Aorta (tissue), 5 donors: ENCODE measurements around the gene DFFB. TPM values are rescaled to one million over a fixed set of nuclear protein-coding genes. Genes with fewer than 3 reads are reported as not detected.
"Not testable (repeated sequence)": the region's sequence is repeated elsewhere in the genome, so short reads cannot be mapped to it uniquely, and the experiment has no call there.

Source experiments
- ATAC-seq: fragments of 200-7000 bp; cut with Tn5 transposase; one replicate; pipeline ENCODE4 v1.9.1; 2022; ENCODE audit warnings: moderate library complexity; ENCODE audit not compliant: low FRiP score
- DNase-seq, 2 donors: peaks; one replicate each; pipeline ENCODE4 v3.0.0-alpha.2; 2020
- H3K27ac ChIP-seq, 2 donors: one replicate each; pipeline ENCODE4 v1.5.1; 2013; ENCODE audit warnings: low read length in 2 of 2, mild to moderate bottlenecking in 2 of 2, moderate library complexity in 2 of 2, control low read depth in 1 of 2, inconsistent platforms in 1 of 2, low read depth in 1 of 2
- H3K27me3 ChIP-seq, 2 donors: one replicate each; pipeline ENCODE4 v1.6.1; 2013; ENCODE audit warnings: control low read depth in 1 of 2, low read length in 1 of 2, mild to moderate bottlenecking in 1 of 2, moderate library complexity in 1 of 2; ENCODE audit not compliant: insufficient read depth in 2 of 2, control insufficient read depth in 1 of 2
- H3K36me3 ChIP-seq, 2 donors: one replicate each; pipeline ENCODE4 v1.6.1; 2013; ENCODE audit warnings: control low read depth in 1 of 2, low read length in 1 of 2, mild to moderate bottlenecking in 1 of 2; ENCODE audit not compliant: insufficient read depth in 2 of 2, control insufficient read depth in 1 of 2
- H3K4me1 ChIP-seq, 2 donors: one replicate each; pipeline ENCODE4 v1.6.1; 2013; ENCODE audit warnings: low read length in 2 of 2, control low read depth in 1 of 2, mild to moderate bottlenecking in 1 of 2, moderate library complexity in 1 of 2; ENCODE audit not compliant: insufficient read depth in 2 of 2, control insufficient read depth in 1 of 2
- H3K4me3 ChIP-seq, 2 donors: one replicate each; pipeline ENCODE4 v1.5.1; 2013; ENCODE audit warnings: low read length in 2 of 2, control low read depth in 1 of 2, mild to moderate bottlenecking in 1 of 2
- H3K9me3 ChIP-seq: one replicate; pipeline ENCODE4 v1.6.1; 2013; ENCODE audit warnings: mild to moderate bottlenecking, low read length; ENCODE audit not compliant: control insufficient read depth
- WGBS, 2 donors: extraction: QIAGEN DNeasy Blood & Tissue Kit; methylation state at CpG; one replicate each; pipeline ENCODE4 v1.1.7; 2013; 5-methylcytosine and 5-hydroxymethylcytosine counted together
- intact Hi-C, 2 donors: fragments of 100-400 bp; cut with DNase I; formaldehyde crosslinking; loops; one replicate each; pipeline versions ENCODE4 v1.14.2 to v1.15.0; 2022
- long read RNA-seq, 2 donors: library from polyadenylated mRNA; unstranded; transcript quantifications; one replicate each; pipeline ENCODE4 v2.0.0, GENCODE V29; 2020 to 2021
- polyA plus RNA-seq, 2 donors: library from polyadenylated mRNA; stranded (reverse); fragments of 200-250 nt; gene quantifications; one replicate each; pipeline ENCODE4 v1.2.3, GENCODE V29; 2013
- total RNA-seq, 2 donors: library from RNA; stranded (reverse); fragmentation: NEBNext Ultra II Directional; extraction: Animal tissue kit (Norgen Biotek cat#: 25700); gene quantifications; one replicate each; pipeline ENCODE4 v1.2.1, GENCODE V29; 2021
- donor health status: healthy with polysubstance abuse.
- donor health status: Bipolar disorder and iron deficiency.
- donor health status: DM: no; HTN: no; CAD: no.
- donor health status: DM: no; HTN: no; CAD: no.
- donor health status: DM: yes; HTN: yes; CAD: no.

DFFB gene
- total RNA-seq (10 to 100 TPM in 1 of 2 donors, 1 to 10 TPM in 1; 5.7 to 10.2 TPM), polyA plus RNA-seq (1 to 10 TPM; 4.3 to 8.1 TPM)
- long read RNA-seq, donor 1, partial matches to known transcripts, result 5 of 6 reads
- long read RNA-seq, donor 1, other reads (novel, unspliced or antisense), result 0 of 6 reads
- long read RNA-seq, donor 2, partial matches to known transcripts, result 1 of 2 reads
- long read RNA-seq, donor 2, other reads (novel, unspliced or antisense), result 0 of 2 reads

- Histone ChIP-seq H3K9me3 (no peaks in the 10 kb centered on the region), H3K27me3 (no peaks in the 10 kb centered on the region), H3K27ac (peak within 1 kb of the TSS in 1 of 2 donors; percentile 20), H3K36me3 (no peaks in the 10 kb centered on the region), H3K4me3 (peak within 1 kb of the TSS; percentile 31 to 80), H3K4me1 (no peaks in the 10 kb centered on the region)
- ATAC-seq (peak; percentile 95), DNase-seq (peak; percentile 89 to 95)
- WGBS, 2 donors, result 0 to 1% methylated on average over 68 to 73 of the region's 73 CpGs
- intact Hi-C loops, result no loop called here
Measured at GRCh38 chr1:3856923-3857790, at the start of gene DFFB, which contains the start of gene CEP104. Gene DFFB, plus strand, starts transcription at chr1:3857476. Its CDS starts 128 bp downstream, at chr1:3857604. Gene CEP104, minus strand, starts transcription at chr1:3857211. Its CDS starts 4,804 bp downstream, at chr1:3852407.

- Histone ChIP-seq H3K4me1 (no peaks in the 10 kb centered on the region), H3K4me3 (no peak overlapping the region), H3K27me3 (no peaks in the 10 kb centered on the region), H3K27ac (no peak overlapping the region), H3K36me3 (no peaks in the 10 kb centered on the region), H3K9me3 (no peaks in the 10 kb centered on the region)
- DNase-seq (peak; percentile 9 to 12), ATAC-seq (no peak)
- 77 to 85% methylated on average over 5 of the region's 5 CpGs for WGBS, 2 donors
- intact Hi-C loops, result no loop called here
Measured at GRCh38 chr1:3807769-3808168, 49.5 kb upstream of the DFFB start.

- no peaks in the 10 kb centered on the region for H3K4me1 ChIP-seq
- H3K27ac ChIP-seq, result no peak overlapping the region
- WGBS, 2 donors, result 62 to 73% methylated on average over 7 of the region's 7 CpGs
- no peaks in the 10 kb centered on the region for H3K27me3 ChIP-seq
- no peaks in the 10 kb centered on the region for H3K9me3 ChIP-seq
- DNase-seq (peak in 1 of 2 donors; percentile 43), ATAC-seq (no peak)
- intact Hi-C loops, result no loop called here
- peaks cover 0 to 2% of the 10 kb centered on the region in 2 donors for H3K36me3 ChIP-seq
- no peak overlapping the region for H3K4me3 ChIP-seq
Measured at GRCh38 chr1:3809680-3810079, 47.6 kb upstream of the DFFB start.

- 78 to 80% methylated on average over 9 of the region's 9 CpGs for WGBS, 2 donors
- H3K27me3 ChIP-seq, H3K9me3 ChIP-seq, H3K27ac ChIP-seq, intact Hi-C loops, H3K4me3 ChIP-seq, H3K4me1 ChIP-seq, ATAC-seq, H3K36me3 ChIP-seq: not testable (repeated sequence)
- DNase-seq, result peak; percentile 9 to 23
Measured at GRCh38 chr1:3810149-3810761, 47.0 kb upstream of the DFFB start.

- Histone ChIP-seq H3K4me1 (no peaks in the 10 kb centered on the region), H3K27me3 (no peaks in the 10 kb centered on the region), H3K9me3 (no peaks in the 10 kb centered on the region), H3K4me3 (no peak overlapping the region), H3K27ac (no peak overlapping the region), H3K36me3 (peaks cover 0 to 3% of the 10 kb centered on the region in 2 donors)
- no peak for DNase-seq
- ATAC-seq, result no peak
- intact Hi-C loops, result no loop called here
- 37 to 47% methylated on average over 2 of the region's 2 CpGs for WGBS, 2 donors
Measured at GRCh38 chr1:3811595-3811911, 45.7 kb upstream of the DFFB start.

- 95 to 100% methylated on average over 2 of the region's 2 CpGs for WGBS, 2 donors
- Histone ChIP-seq H3K36me3 (peaks cover 0 to 3% of the 10 kb centered on the region in 2 donors), H3K4me1 (no peaks in the 10 kb centered on the region), H3K4me3 (no peak overlapping the region), H3K27me3 (no peaks in the 10 kb centered on the region), H3K27ac (no peak overlapping the region), H3K9me3 (no peaks in the 10 kb centered on the region)
- ATAC-seq (no peak), DNase-seq (peak in 1 of 2 donors; percentile 15)
- intact Hi-C loops, result no loop called here
Measured at GRCh38 chr1:3814065-3814464, 43.2 kb upstream of the DFFB start.

- H3K36me3 ChIP-seq, result peaks cover 0 to 3% of the 10 kb centered on the region in 2 donors
- WGBS, 2 donors, result 88 to 92% methylated on average over 42 of the region's 42 CpGs
- DNase-seq (peak; percentile 30 to 65), ATAC-seq (no peak)
- H3K9me3 ChIP-seq, result no peaks in the 10 kb centered on the region
- H3K27me3 ChIP-seq, result no peaks in the 10 kb centered on the region
- H3K4me1 ChIP-seq, result no peaks in the 10 kb centered on the region
- no peak overlapping the region for H3K27ac ChIP-seq
- intact Hi-C loops, result no loop called here
- H3K4me3 ChIP-seq, result no peak overlapping the region
Measured at GRCh38 chr1:3814771-3815561, 42.3 kb upstream of the DFFB start.

- peak; percentile 33 to 67 for DNase-seq
- no peak overlapping the region for H3K27ac ChIP-seq
- peak; percentile 24 for ATAC-seq
- H3K9me3 ChIP-seq, result no peaks in the 10 kb centered on the region
- intact Hi-C loops, result no loop called here
- no peaks in the 10 kb centered on the region for H3K4me1 ChIP-seq
- H3K27me3 ChIP-seq, result no peaks in the 10 kb centered on the region
- H3K36me3 ChIP-seq, result peaks cover 0 to 3% of the 10 kb centered on the region in 2 donors
- WGBS, 2 donors, result 90 to 92% methylated on average over 38 of the region's 38 CpGs
- no peak overlapping the region for H3K4me3 ChIP-seq
Measured at GRCh38 chr1:3816331-3817137, 40.7 kb upstream of the DFFB start.
